ENCODE data around the gene OR4E1.
"Not testable (repeated sequence)": the region's sequence is repeated elsewhere in the genome, so short reads cannot be mapped to it uniquely, and the experiment has no call there.

Gene OR4E1

DNA sequence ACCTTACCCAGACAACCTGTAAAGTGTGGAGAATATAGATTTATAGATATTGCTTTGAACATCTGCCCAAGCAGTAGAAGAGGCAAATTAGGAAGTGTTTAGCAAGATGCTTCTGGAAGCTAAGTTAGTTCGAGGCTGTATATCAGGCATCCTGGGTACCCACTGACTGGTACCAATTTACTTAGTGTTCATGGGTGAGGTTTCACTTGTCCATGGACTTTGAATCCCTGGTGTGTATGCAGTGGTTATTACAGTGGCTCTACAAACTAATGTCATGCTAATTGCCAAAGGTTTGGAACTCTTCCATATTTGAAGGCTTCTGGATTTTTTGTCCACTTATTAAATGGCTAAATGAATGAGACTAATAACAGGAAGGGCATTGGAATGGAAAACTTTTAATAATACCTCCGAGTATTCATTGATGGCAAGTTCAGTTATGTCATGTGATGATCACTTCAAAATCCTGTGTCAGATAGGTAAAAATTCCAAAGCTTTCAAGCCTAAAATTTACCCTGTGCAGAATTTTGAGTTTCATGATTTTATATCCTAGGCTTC lies 20.2 kb downstream of the OR4E1 start, which contains the start of gene OR4E2:
Gene OR4E2 (plus strand): TSS at position 505 of the 555 bp plus-strand sequence. CDS start 11,248 bp downstream, outside the sequence.
- DNase-seq, result no peak

GRCh38 chr14:21652209-21652808 lies 21.3 kb downstream of the OR4E1 start:
- DNase-seq, result no peak

- DNase-seq, result no peak
Measured at GRCh38 chr14:21647380-21647779, 26.2 kb downstream of the OR4E1 start.

DNA sequence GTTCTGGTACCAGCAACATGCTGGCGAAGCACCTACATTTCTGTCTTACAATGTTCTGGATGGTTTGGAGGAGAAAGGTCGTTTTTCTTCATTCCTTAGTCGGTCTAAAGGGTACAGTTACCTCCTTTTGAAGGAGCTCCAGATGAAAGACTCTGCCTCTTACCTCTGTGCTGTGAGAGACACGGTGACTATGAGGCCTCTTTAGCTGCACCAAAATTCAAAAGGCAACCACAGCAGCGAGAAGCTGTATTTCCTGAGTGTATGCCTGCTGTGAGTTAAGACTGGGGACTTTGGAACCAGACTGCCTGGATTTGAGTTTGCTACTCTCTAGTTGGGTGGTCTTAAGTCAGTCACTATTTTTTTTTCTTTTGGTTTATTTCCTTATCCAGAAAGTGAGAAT lies 30.2 kb downstream of the OR4E1 start:
- DNase-seq, result no peak

DNA sequence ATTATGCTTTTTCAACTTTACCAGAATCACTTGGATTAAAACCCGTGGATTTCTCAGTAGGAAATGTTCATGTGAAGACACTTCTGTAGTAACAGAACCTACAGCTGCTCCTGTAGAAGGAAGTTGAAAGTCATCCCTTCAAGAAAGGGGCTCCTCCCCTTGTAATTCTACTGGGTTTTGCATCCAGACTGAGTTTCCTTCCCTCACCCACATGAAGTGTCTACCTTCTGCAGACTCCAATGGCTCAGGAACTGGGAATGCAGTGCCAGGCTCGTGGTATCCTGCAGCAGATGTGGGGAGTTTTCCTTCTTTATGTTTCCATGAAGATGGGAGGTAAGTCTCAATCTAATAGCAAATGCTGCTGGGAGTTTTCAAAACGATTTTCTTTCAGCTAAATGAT lies 30.9 kb downstream of the OR4E1 start:
- DNase-seq, result no peak

- no peak for DNase-seq
Measured at GRCh38 chr14:21634840-21635239, 38.8 kb downstream of the OR4E1 start, which contains the start of gene OR10G2. TSS of gene OR10G2 (minus strand) at chr14:21634940. CDS start at chr14:21634842, 98 bp downstream.

- no peak for DNase-seq
Measured at GRCh38 chr14:21631084-21631483, 42.5 kb downstream of the OR4E1 start.

GRCh38 chr14:21630503-21630902 lies 43.1 kb downstream of the OR4E1 start:
- not testable (repeated sequence) for DNase-seq

DNA sequence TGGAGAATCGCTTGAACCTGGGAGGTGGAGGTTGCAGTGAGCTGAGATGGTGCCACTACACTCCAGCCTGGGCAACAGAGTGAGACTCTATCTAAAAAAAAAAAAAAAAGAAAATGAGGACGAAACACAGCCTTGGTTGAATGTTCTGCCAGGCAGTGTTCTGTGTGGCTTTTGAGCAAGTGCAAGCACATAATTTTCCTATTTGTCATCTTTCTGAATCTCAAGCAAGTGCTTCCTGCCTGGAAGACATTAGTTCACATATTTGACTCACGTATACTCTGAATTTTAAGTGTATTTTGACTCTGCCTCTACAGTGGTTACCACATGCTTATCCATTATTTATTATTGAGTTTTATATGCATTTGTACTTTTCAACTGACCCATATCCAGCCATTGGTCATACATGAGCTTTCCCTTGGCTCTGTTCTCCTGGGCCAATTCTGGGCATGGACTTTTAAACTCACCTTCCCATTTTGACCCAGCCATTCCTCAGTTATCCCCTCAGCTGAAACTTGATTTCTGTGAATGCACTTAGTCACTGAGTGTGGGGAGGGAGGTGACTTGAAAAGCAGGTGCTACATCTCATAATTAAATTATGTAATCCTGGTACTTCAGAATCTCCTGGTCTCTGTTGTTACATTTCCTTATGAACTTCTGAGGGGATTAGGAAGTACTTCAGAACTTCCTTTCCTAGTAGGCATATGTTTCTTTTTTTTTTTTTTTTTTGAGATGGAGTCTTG lies 47.0 kb downstream of the OR4E1 start:
- no peak for DNase-seq
